PC-3 (cell line): Measurements from ENCODE around the gene OTOS. TPM values are rescaled to one million over a fixed set of nuclear protein-coding genes. Genes with fewer than 3 reads are reported as not detected.

ENCODE experiments used
- ATAC-seq: fragments of 200-7000 bp; cut with Tn5 transposase; 2 replicates; pipeline ENCODE4 v1.9.1; 2020; ENCODE audit warnings: mild to moderate bottlenecking, moderate library complexity
- BruUV-seq: library from RNA; stranded (reverse); fragments of 400-500 nt; replicated peaks from 2 replicates; lab custom pipeline; 2021; lab: Mats Ljungman, UMichigan
- CTCF ChIA-PET: fragments of 300-600 bp; sonication (Branson Sonifier 250); formaldehyde crosslinking; loops from one replicate; lab custom pipeline; 2022; ENCODE audit warnings: antibody characterized with exemption; lab: Charles Lee
- POLR2A ChIA-PET: fragments of 300-600 bp; sonication (Branson Sonifier 250); formaldehyde crosslinking; loops from one replicate; lab custom pipeline; 2022; ENCODE audit warnings: antibody characterized with exemption; ENCODE audit not compliant: unreplicated experiment; lab: Charles Lee
- DNase-seq: peaks from one replicate; pipeline ENCODE4 v3.0.0-alpha.2; 2015
- H2AFZ ChIP-seq: fragments of 300-600 bp; sonication (generic); 2 replicates; pipeline ENCODE4 v1.6.0; 2016; ENCODE audit warnings: antibody characterized with exemption, low read length
- H3F3A ChIP-seq: fragments of 300-600 bp; sonication (generic); one replicate; pipeline ENCODE4 v1.6.0; 2017; ENCODE audit warnings: antibody characterized with exemption, low read length, control low read depth, mild to moderate bottlenecking; ENCODE audit not compliant: unreplicated experiment
- H3K27ac ChIP-seq: fragments of 300-600 bp; sonication (generic); 2 replicates; pipeline ENCODE4 v1.5.1; 2016; ENCODE audit warnings: mild to moderate bottlenecking, low read length
- H3K27me3 ChIP-seq: fragments of 300-600 bp; sonication (generic); 2 replicates; pipeline ENCODE4 v1.6.1; 2016; ENCODE audit warnings: low read length, mixed read lengths
- H3K36me3 ChIP-seq: fragments of 300-600 bp; sonication (generic); 2 replicates; pipeline ENCODE4 v1.6.1; 2016; ENCODE audit warnings: low read depth, mixed run types, low read length, mixed read lengths
- H3K4me1 ChIP-seq: fragments of 300-600 bp; sonication (generic); 2 replicates; pipeline ENCODE4 v1.5.1; 2016; ENCODE audit warnings: low read length; ENCODE audit not compliant: insufficient read depth
- H3K4me2 ChIP-seq: fragments of 300-600 bp; sonication (generic); 2 replicates; pipeline ENCODE4 v1.6.0; 2016; ENCODE audit warnings: low read length
- H3K4me3 ChIP-seq: fragments of 300-600 bp; sonication (generic); 2 replicates; pipeline ENCODE4 v1.5.1; 2016; ENCODE audit warnings: mild to moderate bottlenecking, low read length, mixed read lengths
- H3K79me2 ChIP-seq: fragments of 300-600 bp; sonication (generic); 2 replicates; pipeline ENCODE4 v1.6.1; 2017; ENCODE audit warnings: low read length, mixed read lengths
- H3K9ac ChIP-seq: fragments of 300-600 bp; sonication (generic); 2 replicates; pipeline ENCODE4 v1.6.0; 2016; ENCODE audit warnings: mild to moderate bottlenecking, low read length
- H3K9me2 ChIP-seq: fragments of 300-600 bp; sonication (generic); replicated peaks from 2 replicates; pipeline ENCODE4 v1.6.1; 2016; ENCODE audit warnings: mixed run types, low read length, mixed read lengths
- H3K9me3 ChIP-seq: fragments of 300-600 bp; sonication (generic); 2 replicates; pipeline ENCODE4 v1.6.1; 2016; ENCODE audit warnings: low read length, mixed read lengths
- H4K20me1 ChIP-seq: fragments of 300-600 bp; sonication (generic); 2 replicates; pipeline ENCODE4 v1.6.1; 2016; ENCODE audit warnings: low read length, mixed read lengths
- EZH2 ChIP-seq: fragments of 300-600 bp; sonication (generic); IDR thresholded peaks from one replicate; pipeline ENCODE4 v1.6.1; 2017; ENCODE audit warnings: antibody characterized with exemption, mild to moderate bottlenecking, low read length; ENCODE audit not compliant: unreplicated experiment
- EZH2phosphoT487 ChIP-seq: fragments of 300-600 bp; sonication (generic); IDR thresholded peaks from 2 replicates; pipeline ENCODE4 v1.6.1; 2018; ENCODE audit warnings: mild to moderate bottlenecking, antibody characterized with exemption, low read length, borderline replicate concordance
- intact Hi-C: fragments of 100-400 bp; cut with micrococcal nuclease; formaldehyde crosslinking; loops from 2 replicates; pipeline ENCODE4 v1.9.0; 2023
- total RNA-seq: library from RNA; depleted of rRNA; stranded (reverse); fragments of >200 nt; gene quantifications from 2 replicates; pipeline ENCODE4 v1.2.3, GENCODE V29; 2014
- TF ChIP-seq, protein P1 (sequence below): fragments of 300-600 bp; sonication (generic); conservative IDR thresholded peaks from 2 replicates; pipeline ENCODE4 v1.5.1; 2017; ENCODE audit warnings: antibody characterized with exemption, low read depth, mild to moderate bottlenecking, low read length

The OTOS gene
- total RNA-seq, 1 experiment from 2014 or later = not detected

DNA sequence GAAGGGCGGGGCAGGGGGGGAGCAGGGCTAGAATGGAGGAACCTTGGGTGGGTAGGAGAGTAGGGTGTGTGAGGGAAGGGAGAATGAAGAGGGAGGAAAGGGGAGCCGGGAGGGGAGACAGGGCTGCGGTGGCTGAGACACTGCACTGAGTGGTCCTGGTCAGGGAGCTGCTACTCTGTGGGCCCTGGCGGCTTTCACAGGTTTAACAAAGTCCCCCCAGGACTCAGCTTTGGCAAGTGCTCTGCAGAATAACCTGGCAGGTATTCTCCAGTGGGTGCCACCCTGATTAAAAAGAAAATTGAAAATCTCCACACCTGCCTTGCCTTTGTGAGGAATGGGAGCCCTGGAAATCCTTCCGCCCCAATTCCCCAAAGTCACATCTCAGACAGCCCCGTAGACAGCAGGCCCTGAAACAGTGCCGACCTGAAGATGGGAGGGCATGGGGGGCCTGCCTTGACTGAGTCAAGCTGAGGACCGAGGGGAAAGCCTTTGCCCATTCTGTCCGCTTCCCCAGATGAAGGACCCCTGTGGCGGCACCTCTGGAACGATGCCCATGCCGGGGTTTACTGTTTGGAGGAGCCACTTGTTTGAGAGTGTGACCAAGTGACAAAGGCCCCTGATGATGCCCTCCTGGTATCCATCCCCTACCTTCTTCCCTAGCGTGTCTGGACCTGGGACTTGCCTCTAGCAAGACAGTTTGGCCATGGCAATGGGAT lies 43.6 kb upstream of the OTOS start:
- H3F3A ChIP-seq = no peaks in the 10 kb centered on the region
- no peak overlapping the region for H2AFZ ChIP-seq
- no peak overlapping the region for H3K27ac ChIP-seq
- H3K36me3 ChIP-seq = no peaks in the 10 kb centered on the region
- H3K4me1 ChIP-seq = no peaks in the 10 kb centered on the region
- CTCF ChIA-PET = no interaction called here
- no peak for ATAC-seq
- POLR2A ChIA-PET = no interaction called here
- TF ChIP-seq EZH2phosphoT487 = no peak
- TF ChIP-seq EZH2 = no peak
- TF ChIP-seq, protein P1, sequence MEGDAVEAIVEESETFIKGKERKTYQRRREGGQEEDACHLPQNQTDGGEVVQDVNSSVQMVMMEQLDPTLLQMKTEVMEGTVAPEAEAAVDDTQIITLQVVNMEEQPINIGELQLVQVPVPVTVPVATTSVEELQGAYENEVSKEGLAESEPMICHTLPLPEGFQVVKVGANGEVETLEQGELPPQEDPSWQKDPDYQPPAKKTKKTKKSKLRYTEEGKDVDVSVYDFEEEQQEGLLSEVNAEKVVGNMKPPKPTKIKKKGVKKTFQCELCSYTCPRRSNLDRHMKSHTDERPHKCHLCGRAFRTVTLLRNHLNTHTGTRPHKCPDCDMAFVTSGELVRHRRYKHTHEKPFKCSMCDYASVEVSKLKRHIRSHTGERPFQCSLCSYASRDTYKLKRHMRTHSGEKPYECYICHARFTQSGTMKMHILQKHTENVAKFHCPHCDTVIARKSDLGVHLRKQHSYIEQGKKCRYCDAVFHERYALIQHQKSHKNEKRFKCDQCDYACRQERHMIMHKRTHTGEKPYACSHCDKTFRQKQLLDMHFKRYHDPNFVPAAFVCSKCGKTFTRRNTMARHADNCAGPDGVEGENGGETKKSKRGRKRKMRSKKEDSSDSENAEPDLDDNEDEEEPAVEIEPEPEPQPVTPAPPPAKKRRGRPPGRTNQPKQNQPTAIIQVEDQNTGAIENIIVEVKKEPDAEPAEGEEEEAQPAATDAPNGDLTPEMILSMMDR = no peak
- no peak for DNase-seq
- H3K79me2 ChIP-seq = no peaks in the 10 kb centered on the region
- H3K9me2 ChIP-seq = no peaks in the 10 kb centered on the region
- no peak overlapping the region for H3K4me2 ChIP-seq
- H3K9me3 ChIP-seq = peaks cover 4% of the 10 kb centered on the region; the same call in 1 of the 2 replicates
- intact Hi-C loops = no loop called here
- H3K9ac ChIP-seq = no peak overlapping the region
- H3K4me3 ChIP-seq = no peak overlapping the region
- BruUV-seq = no TSS peak
- no peaks in the 10 kb centered on the region for H4K20me1 ChIP-seq
- H3K27me3 ChIP-seq = peaks cover 88% of the 10 kb centered on the region

DNA sequence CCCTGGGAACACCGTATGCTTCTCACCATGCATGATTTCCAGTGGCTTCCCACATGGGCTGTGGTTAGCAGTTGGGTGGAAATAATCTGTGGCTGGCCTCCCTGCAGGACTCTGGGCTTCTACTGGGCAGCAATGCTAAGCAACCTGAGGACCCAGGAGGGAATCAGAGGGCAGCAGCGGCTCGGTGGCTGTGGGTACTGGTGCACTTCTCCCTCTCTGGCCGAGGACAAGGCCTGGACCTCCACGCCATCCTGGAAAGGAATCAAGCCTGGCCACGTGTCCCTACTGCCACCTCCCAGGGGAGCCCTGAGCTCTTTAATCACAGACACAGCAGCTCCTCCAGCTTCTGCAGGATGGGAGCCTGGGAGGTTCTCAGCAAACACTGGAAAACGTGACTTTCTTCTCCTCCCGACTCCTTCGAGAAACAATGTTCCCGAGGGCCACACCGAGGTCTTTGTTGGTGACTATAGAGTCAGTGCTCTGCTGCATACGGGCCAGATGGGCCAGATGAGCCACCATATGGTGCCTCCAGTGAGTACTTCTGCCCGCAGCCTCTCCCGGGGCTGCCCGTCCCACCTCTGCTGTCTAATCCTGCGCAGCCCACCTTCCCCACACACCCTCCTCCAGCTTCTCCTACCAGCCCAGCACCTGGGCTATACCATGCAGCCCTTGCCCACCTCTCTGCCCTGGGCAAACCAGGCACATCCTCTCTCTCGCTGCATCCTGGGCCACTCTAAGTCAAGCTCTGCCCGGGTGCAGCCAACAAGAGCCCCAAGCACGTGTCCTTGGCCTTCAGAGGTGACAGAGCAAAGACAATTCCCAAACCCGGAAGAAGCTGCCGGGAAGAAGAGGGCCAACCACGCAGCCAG lies 42.8 kb upstream of the OTOS start:
- H3K4me3 ChIP-seq = no peak overlapping the region
- no peak overlapping the region for H3K9ac ChIP-seq
- H3K79me2 ChIP-seq = no peaks in the 10 kb centered on the region
- ATAC-seq = no peak
- ChIA-PET CTCF (no interaction called here), POLR2A (no interaction called here)
- BruUV-seq = no TSS peak
- H4K20me1 ChIP-seq = no peaks in the 10 kb centered on the region
- H3K9me3 ChIP-seq = peaks cover 1% of the 10 kb centered on the region; the same call in 1 of the 2 replicates
- no peaks in the 10 kb centered on the region for H3K4me1 ChIP-seq
- peaks cover 86% of the 10 kb centered on the region for H3K27me3 ChIP-seq
- H3K9me2 ChIP-seq = no peaks in the 10 kb centered on the region
- no peak overlapping the region for H2AFZ ChIP-seq
- TF ChIP-seq EZH2 = no peak
- TF ChIP-seq, protein P1 = no peak
- no peak for TF ChIP-seq EZH2phosphoT487
- H3K4me2 ChIP-seq = no peak overlapping the region
- no peaks in the 10 kb centered on the region for H3F3A ChIP-seq
- H3K27ac ChIP-seq = no peak overlapping the region
- DNase-seq = no peak
- no peaks in the 10 kb centered on the region for H3K36me3 ChIP-seq
- intact Hi-C loops = no loop called here
